HG02571 (cell line): Measurements from ENCODE around the gene NDUFA12.
A peak's percentile ranks its signal among the peaks of the same experiment; 100 is the strongest.
"Not testable (repeated sequence)": the region's sequence is repeated elsewhere in the genome, so short reads cannot be mapped to it uniquely, and the experiment has no call there.

Source experiments
- ATAC-seq: cut with Tn5 transposase; IDR thresholded peaks from one replicate; pipeline ENCODE4 v1.9.1; 2021; ENCODE audit warnings: mild to moderate bottlenecking, moderate library complexity; ENCODE audit not compliant: unreplicated experiment

Gene NDUFA12

GRCh38 chr12:95003213-95003920, at the start of gene NDUFA12:
TSS of gene NDUFA12 (minus strand) at chr12:95003697. CDS start at chr12:95003680, 17 bp downstream.
- ATAC-seq = peak; percentile 99

GRCh38 chr12:95051241-95051640, 47.7 kb upstream of the NDUFA12 start:
- no peak for ATAC-seq

GRCh38 chr12:95037906-95038305, 34.4 kb upstream of the NDUFA12 start:
- ATAC-seq = no peak

- no peak for ATAC-seq
Observed at GRCh38 chr12:95034750-95035149, 31.3 kb upstream of the NDUFA12 start.

GRCh38 chr12:95022477-95022876, 19.0 kb upstream of the NDUFA12 start:
- no peak for ATAC-seq

- ATAC-seq = no peak
Observed at GRCh38 chr12:95017482-95017881, 14.0 kb upstream of the NDUFA12 start.

- ATAC-seq = no peak
Observed at GRCh38 chr12:95016120-95016519, 12.6 kb upstream of the NDUFA12 start.

GRCh38 chr12:95014554-95014953, 11.1 kb upstream of the NDUFA12 start:
- no peak for ATAC-seq

GRCh38 chr12:95006206-95006605, 2.7 kb upstream of the NDUFA12 start:
- no peak for ATAC-seq

GRCh38 chr12:95004610-95005009, 1.1 kb upstream of the NDUFA12 start:
- no peak for ATAC-seq

- ATAC-seq = peak; percentile 5
Observed at GRCh38 chr12:95003921-95004272, 400 bp upstream of the NDUFA12 start.

GRCh38 chr12:95002754-95003153, 743 bp downstream of the NDUFA12 start:
- no peak for ATAC-seq

- ATAC-seq = no peak
Observed at GRCh38 chr12:94998326-94998725, 5.2 kb downstream of the NDUFA12 start.

GRCh38 chr12:94997726-94998125, 5.8 kb downstream of the NDUFA12 start:
- no peak for ATAC-seq

GRCh38 chr12:94997061-94997460, 6.4 kb downstream of the NDUFA12 start:
- ATAC-seq = no peak

- ATAC-seq = no peak
Observed at GRCh38 chr12:94994312-94994711, 9.2 kb downstream of the NDUFA12 start.

GRCh38 chr12:94993855-94994254, 9.6 kb downstream of the NDUFA12 start:
- not testable (repeated sequence) for ATAC-seq

- ATAC-seq = no peak
Observed at GRCh38 chr12:94990222-94990621, 13.3 kb downstream of the NDUFA12 start.

- no peak for ATAC-seq
Observed at GRCh38 chr12:94988471-94988870, 15.0 kb downstream of the NDUFA12 start.

- ATAC-seq = no peak
Observed at GRCh38 chr12:94987801-94988200, 15.7 kb downstream of the NDUFA12 start.

- ATAC-seq = no peak
Observed at GRCh38 chr12:94987076-94987669, 16.3 kb downstream of the NDUFA12 start.

GRCh38 chr12:94985099-94985498, 18.4 kb downstream of the NDUFA12 start:
- ATAC-seq = not testable (repeated sequence)

- ATAC-seq = no peak
Observed at GRCh38 chr12:94983321-94983720, 20.2 kb downstream of the NDUFA12 start.
